HepG2 (cell line): ENCODE data around the gene TPSB2. TPM values are rescaled to one million over a fixed set of nuclear protein-coding genes. Genes with fewer than 3 reads are reported as not detected.

Experiments used
- EP300 ChIP-seq, 3 experiments: sonication (generic) in 1 of 3; formaldehyde crosslinking in 1 of 3; IDR thresholded peaks; 2 replicates each; pipeline versions ENCODE4 v1.5.1 to v1.6.1; 2011 to 2020; ENCODE audit warnings: low read depth in 2 of 3, low read length in 2 of 3, borderline replicate concordance in 1 of 3, improper control_type of control experiment in 1 of 3, mild to moderate bottlenecking in 1 of 3, missing genetic modification reagents in 1 of 3, moderate library complexity in 1 of 3
- HNRNPK ChIP-seq: fragments of 200-400 bp; formaldehyde crosslinking; IDR thresholded peaks from 2 replicates; pipeline ENCODE4 v1.6.1; 2018; ENCODE audit warnings: low read length, low read depth, moderate library complexity, mild to moderate bottlenecking; ENCODE audit not compliant: poor library complexity, severe bottlenecking
- KDM6A ChIP-seq: IDR thresholded peaks from 2 replicates; pipeline ENCODE4 v1.6.1; 2016; ENCODE audit warnings: low read depth
- MBNL3 ChIP-seq: fragments of 250-450 bp; sonication (Bioruptor Pico); conservative IDR thresholded peaks from 2 replicates; pipeline ENCODE4 v1.8.0; 2022; ENCODE audit warnings: mild to moderate bottlenecking, inconsistent platforms
- NR2F1 ChIP-seq, 2 experiments: fragments of 450-650 bp in 1 of 2; formaldehyde crosslinking in 1 of 2; IDR thresholded peaks; 2 replicates each; pipeline versions ENCODE4 v1.5.0 to v1.6.1; 2016 to 2020; ENCODE audit warnings: mild to moderate bottlenecking in 1 of 2, missing compliant biosample characterization in 1 of 2, missing genetic modification reagents in 1 of 2, moderate library complexity in 1 of 2
- PHF20 ChIP-seq: sonication (generic); formaldehyde crosslinking; IDR thresholded peaks from 2 replicates; pipeline ENCODE4 v1.5.0; 2020; ENCODE audit warnings: mild to moderate bottlenecking, missing genetic modification reagents
- SIN3B ChIP-seq: fragments of 150-350 bp; IDR thresholded peaks from 2 replicates; pipeline ENCODE4 v1.6.1; 2014; ENCODE audit warnings: low read length
- ZFYVE20 ChIP-seq: sonication (generic); formaldehyde crosslinking; IDR thresholded peaks from 2 replicates; pipeline ENCODE4 v1.8.0; 2023; ENCODE audit warnings: low read depth, mild to moderate bottlenecking, moderate library complexity, missing genetic modification reagents, borderline replicate concordance
- ZNF367 ChIP-seq: sonication (generic); formaldehyde crosslinking; IDR thresholded peaks from 2 replicates; pipeline ENCODE4 v1.4.0; 2020; ENCODE audit warnings: missing genetic modification reagents, borderline replicate concordance
- ZNF550 ChIP-seq: sonication (generic); formaldehyde crosslinking; IDR thresholded peaks from 2 replicates; pipeline ENCODE4 v1.4.0; 2020; ENCODE audit warnings: mild to moderate bottlenecking, missing genetic modification reagents, borderline replicate concordance
- ZNF792 ChIP-seq: IDR thresholded peaks from 2 replicates; pipeline ENCODE4 v1.6.1; 2016
- polyA plus RNA-seq, 8 experiments: library from polyadenylated mRNA; depleted of rRNA in 3 of 8; stranded (reverse) in 7 of 8; unstranded in 1 of 8; fragments of >200 nt; fragmentation: Illumina TruSeq in 4 of 8; extraction: Trizol in 4 of 8; gene quantifications; 2 replicates each; pipeline versions ENCODE4 v1.2.1 to v1.2.3, GENCODE V29; 2011 to 2016; ENCODE audit warnings: low read depth in 4 of 8, missing spikeins in 1 of 8, mixed read lengths in 1 of 8; ENCODE audit not compliant: insufficient read depth in 1 of 8
- total RNA-seq, 5 experiments: library from RNA; depleted of rRNA; stranded (reverse); fragments of >200 nt; fragmentation: Illumina TruSeq; extraction: Trizol; gene quantifications; 2 replicates each; pipeline ENCODE4 v1.2.3, GENCODE V29; 2016; ENCODE audit warnings: low read depth in 1 of 5
- TF ChIP-seq, protein P1 (sequence below): IDR thresholded peaks from 2 replicates; pipeline ENCODE4 v1.6.1; 2016; ENCODE audit warnings: missing biosample characterization, missing genetic modification reagents, low read depth
- TF ChIP-seq, protein P2 (sequence below): sonication (generic); formaldehyde crosslinking; IDR thresholded peaks from 2 replicates; pipeline ENCODE4; 2020; ENCODE audit warnings: missing genetic modification reagents, mild to moderate bottlenecking, borderline replicate concordance
- TF ChIP-seq, protein P3 (sequence below): sonication (generic); formaldehyde crosslinking; IDR thresholded peaks from 2 replicates; pipeline ENCODE4 v1.4.0; 2020; ENCODE audit warnings: missing genetic modification reagents
- TF ChIP-seq, protein P4 (sequence below): sonication (generic); formaldehyde crosslinking; IDR thresholded peaks from 2 replicates; pipeline ENCODE4 v1.4.0; 2020; ENCODE audit warnings: mild to moderate bottlenecking, missing genetic modification reagents, borderline replicate concordance

Gene TPSB2
- total and polyA plus RNA-seq, 2 of the 13 experiments (the other 11 are each of a cell fraction or from before 2014, with no cell fraction given): not detected

DNA sequence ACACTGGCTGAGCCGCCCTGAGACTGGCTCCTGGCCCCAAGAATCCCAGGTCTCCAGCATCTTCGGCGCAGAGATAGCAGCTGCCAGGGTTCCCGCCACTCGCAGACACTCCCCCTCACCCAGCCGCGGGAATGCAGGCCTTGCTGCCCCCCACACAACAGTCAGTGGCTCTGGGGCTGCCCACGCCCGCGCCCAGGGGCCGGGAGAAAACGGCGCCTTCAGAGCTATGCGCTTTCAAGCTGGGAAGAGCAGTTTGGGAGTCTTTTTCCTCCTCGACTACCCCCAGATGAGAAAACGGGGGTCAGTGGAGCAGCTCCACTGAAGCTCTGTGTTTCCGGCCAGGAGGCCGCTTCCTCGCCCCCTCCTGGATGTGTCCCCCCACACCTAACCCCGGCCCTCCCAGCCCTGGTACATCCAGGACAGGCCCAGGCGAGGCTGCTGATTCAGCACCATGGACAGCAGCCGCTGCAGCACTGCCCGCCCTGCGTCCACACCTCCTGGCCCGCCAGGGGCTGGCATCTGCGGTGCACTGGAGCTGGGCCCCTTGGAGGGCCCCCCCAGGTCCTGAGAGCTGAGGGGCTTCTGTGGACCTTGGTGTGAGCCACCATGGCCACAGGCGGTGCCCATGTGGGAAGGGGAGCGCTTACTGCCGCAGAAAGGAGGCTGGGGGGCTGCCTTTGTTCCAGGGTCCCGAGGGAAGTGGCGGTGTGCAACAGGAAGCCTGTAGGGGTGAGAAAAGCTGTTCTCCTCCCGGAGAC is 41.4 kb downstream of the TPSB2 start (continued):
- TF ChIP-seq, protein P1, sequence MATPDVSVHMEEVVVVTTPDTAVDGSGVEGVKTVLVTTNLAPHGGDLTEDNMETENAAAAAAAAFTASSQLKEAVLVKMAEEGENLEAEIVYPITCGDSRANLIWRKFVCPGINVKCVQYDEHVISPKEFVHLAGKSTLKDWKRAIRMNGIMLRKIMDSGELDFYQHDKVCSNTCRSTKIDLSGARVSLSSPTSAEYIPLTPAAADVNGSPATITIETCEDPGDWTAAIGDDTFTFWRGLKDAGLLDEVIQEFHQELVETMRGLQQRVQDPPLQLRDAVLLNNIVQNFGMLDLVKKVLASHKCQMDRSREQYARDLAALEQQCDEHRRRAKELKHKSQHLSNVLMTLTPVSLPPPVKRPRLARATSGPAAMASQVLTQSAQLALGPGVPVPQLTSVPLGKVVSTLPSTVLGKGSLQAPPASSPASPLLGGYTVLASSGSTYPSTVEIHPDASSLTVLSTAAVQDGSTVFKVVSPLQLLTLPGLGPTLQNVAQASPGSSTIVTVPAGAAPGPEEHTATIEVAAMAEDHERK (CRISPR knock-in tag): no peak
- TF ChIP-seq HNRNPK (no peak), ZNF550 (no peak), SIN3B (no peak), ZNF792 (CRISPR knock-in tag) (peak; percentile 83), KDM6A (CRISPR knock-in tag) (no peak), MBNL3 (no peak), ZNF367 (peak; percentile 83; the same call in 1 of the 2 replicates), PHF20 (no peak), EP300 (IDR thresholded peaks at IDR 0.05; ENCODE audit: low read depth in 2 of 2, low read length in 2 of 2) (no peak), EP300 (CRISPR knock-in tag; IDR thresholded peaks at IDR 0.05; ENCODE audit: borderline replicate concordance) (no peak), ZFYVE20 (CRISPR knock-in tag) (no peak), NR2F1 (CRISPR knock-in tag; IDR thresholded peaks at IDR 0.05) (no peak)
- TF ChIP-seq, protein P2, sequence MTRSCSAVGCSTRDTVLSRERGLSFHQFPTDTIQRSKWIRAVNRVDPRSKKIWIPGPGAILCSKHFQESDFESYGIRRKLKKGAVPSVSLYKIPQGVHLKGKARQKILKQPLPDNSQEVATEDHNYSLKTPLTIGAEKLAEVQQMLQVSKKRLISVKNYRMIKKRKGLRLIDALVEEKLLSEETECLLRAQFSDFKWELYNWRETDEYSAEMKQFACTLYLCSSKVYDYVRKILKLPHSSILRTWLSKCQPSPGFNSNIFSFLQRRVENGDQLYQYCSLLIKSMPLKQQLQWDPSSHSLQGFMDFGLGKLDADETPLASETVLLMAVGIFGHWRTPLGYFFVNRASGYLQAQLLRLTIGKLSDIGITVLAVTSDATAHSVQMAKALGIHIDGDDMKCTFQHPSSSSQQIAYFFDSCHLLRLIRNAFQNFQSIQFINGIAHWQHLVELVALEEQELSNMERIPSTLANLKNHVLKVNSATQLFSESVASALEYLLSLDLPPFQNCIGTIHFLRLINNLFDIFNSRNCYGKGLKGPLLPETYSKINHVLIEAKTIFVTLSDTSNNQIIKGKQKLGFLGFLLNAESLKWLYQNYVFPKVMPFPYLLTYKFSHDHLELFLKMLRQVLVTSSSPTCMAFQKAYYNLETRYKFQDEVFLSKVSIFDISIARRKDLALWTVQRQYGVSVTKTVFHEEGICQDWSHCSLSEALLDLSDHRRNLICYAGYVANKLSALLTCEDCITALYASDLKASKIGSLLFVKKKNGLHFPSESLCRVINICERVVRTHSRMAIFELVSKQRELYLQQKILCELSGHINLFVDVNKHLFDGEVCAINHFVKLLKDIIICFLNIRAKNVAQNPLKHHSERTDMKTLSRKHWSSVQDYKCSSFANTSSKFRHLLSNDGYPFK (CRISPR knock-in tag): no peak
- TF ChIP-seq, protein P3, sequence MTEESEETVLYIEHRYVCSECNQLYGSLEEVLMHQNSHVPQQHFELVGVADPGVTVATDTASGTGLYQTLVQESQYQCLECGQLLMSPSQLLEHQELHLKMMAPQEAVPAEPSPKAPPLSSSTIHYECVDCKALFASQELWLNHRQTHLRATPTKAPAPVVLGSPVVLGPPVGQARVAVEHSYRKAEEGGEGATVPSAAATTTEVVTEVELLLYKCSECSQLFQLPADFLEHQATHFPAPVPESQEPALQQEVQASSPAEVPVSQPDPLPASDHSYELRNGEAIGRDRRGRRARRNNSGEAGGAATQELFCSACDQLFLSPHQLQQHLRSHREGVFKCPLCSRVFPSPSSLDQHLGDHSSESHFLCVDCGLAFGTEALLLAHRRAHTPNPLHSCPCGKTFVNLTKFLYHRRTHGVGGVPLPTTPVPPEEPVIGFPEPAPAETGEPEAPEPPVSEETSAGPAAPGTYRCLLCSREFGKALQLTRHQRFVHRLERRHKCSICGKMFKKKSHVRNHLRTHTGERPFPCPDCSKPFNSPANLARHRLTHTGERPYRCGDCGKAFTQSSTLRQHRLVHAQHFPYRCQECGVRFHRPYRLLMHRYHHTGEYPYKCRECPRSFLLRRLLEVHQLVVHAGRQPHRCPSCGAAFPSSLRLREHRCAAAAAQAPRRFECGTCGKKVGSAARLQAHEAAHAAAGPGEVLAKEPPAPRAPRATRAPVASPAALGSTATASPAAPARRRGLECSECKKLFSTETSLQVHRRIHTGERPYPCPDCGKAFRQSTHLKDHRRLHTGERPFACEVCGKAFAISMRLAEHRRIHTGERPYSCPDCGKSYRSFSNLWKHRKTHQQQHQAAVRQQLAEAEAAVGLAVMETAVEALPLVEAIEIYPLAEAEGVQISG (CRISPR knock-in tag): peak; percentile 71
- TF ChIP-seq, protein P4, sequence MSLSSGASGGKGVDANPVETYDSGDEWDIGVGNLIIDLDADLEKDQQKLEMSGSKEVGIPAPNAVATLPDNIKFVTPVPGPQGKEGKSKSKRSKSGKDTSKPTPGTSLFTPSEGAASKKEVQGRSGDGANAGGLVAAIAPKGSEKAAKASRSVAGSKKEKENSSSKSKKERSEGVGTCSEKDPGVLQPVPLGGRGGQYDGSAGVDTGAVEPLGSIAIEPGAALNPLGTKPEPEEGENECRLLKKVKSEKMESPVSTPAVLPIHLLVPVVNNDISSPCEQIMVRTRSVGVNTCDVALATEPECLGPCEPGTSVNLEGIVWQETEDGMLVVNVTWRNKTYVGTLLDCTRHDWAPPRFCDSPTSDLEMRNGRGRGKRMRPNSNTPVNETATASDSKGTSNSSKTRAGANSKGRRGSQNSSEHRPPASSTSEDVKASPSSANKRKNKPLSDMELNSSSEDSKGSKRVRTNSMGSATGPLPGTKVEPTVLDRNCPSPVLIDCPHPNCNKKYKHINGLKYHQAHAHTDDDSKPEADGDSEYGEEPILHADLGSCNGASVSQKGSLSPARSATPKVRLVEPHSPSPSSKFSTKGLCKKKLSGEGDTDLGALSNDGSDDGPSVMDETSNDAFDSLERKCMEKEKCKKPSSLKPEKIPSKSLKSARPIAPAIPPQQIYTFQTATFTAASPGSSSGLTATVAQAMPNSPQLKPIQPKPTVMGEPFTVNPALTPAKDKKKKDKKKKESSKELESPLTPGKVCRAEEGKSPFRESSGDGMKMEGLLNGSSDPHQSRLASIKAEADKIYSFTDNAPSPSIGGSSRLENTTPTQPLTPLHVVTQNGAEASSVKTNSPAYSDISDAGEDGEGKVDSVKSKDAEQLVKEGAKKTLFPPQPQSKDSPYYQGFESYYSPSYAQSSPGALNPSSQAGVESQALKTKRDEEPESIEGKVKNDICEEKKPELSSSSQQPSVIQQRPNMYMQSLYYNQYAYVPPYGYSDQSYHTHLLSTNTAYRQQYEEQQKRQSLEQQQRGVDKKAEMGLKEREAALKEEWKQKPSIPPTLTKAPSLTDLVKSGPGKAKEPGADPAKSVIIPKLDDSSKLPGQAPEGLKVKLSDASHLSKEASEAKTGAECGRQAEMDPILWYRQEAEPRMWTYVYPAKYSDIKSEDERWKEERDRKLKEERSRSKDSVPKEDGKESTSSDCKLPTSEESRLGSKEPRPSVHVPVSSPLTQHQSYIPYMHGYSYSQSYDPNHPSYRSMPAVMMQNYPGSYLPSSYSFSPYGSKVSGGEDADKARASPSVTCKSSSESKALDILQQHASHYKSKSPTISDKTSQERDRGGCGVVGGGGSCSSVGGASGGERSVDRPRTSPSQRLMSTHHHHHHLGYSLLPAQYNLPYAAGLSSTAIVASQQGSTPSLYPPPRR (CRISPR knock-in tag): no peak
